Measurements from ENCODE around the gene PDE1C. TPM values are rescaled to one million over a fixed set of nuclear protein-coding genes. Genes with fewer than 3 reads are reported as not detected.

PDE1C gene
- total and polyA plus RNA-seq, 2 of the 4 experiments (the other 2 are of a cell fraction), result 14.2 to 61.5 TPM

- H4K20me1 ChIP-seq (ENCODE audit: insufficient read depth, low read length), result no peaks in the 10 kb centered on the region
- H2BK20ac ChIP-seq (ENCODE audit: low read depth, low read length), result no peak overlapping the region
- no peaks in the 10 kb centered on the region for H3K4me1 ChIP-seq (ENCODE audit: control insufficient read depth, insufficient read depth, low read length)
- ChIA-PET POLR2A (ENCODE audit: unreplicated experiment) (no interaction called here), CTCF (no interaction called here)
- no peak overlapping the region for H3K23ac ChIP-seq (ENCODE audit: low read depth, low read length)
- no peak overlapping the region for H2AK5ac ChIP-seq (ENCODE audit: low read depth, low read length)
- H3K4ac ChIP-seq (ENCODE audit: low read depth, low read length), result no peak overlapping the region
- no peak overlapping the region for H2BK5ac ChIP-seq (ENCODE audit: low read depth, low read length, poor library complexity, severe bottlenecking)
- no peak overlapping the region for H2BK15ac ChIP-seq (ENCODE audit: low read depth, low read length)
- BruUV-seq (replicated peaks), result no TSS peak
- H3K79me1 ChIP-seq (ENCODE audit: low read depth in 1 of 2, low read length in 2 of 2), result no peaks in the 10 kb centered on the region
- H3K27me3 ChIP-seq (ENCODE audit: control insufficient read depth, insufficient read depth, low read length), result no peaks in the 10 kb centered on the region
- H4K5ac ChIP-seq (ENCODE audit: low read depth, low read length), result no peak overlapping the region
- no peak overlapping the region for H3K18ac ChIP-seq (ENCODE audit: low read depth, low read length)
- no peak overlapping the region for H4K8ac ChIP-seq (ENCODE audit: low read depth in 2 of 2, low read length in 2 of 2)
- H2AFZ ChIP-seq (replicated peaks; ENCODE audit: low read length, poor library complexity), result no peak overlapping the region
- H3K36me3 ChIP-seq (ENCODE audit: control insufficient read depth, insufficient read depth, low read length), result no peaks in the 10 kb centered on the region
- H3K56ac ChIP-seq (ENCODE audit: extremely low read depth, insufficient read depth, low read length), result no peak overlapping the region
- no peak overlapping the region for H3K4me2 ChIP-seq (ENCODE audit: low read depth, low read length)
- no CpG with 5 or more reads among the region's 8 CpGs for WGBS, 2 experiments (ENCODE audit: extremely low coverage in 2 of 2, insufficient read length in 1 of 2)
- H3K9ac ChIP-seq (ENCODE audit: low read depth, low read length), result no peak overlapping the region
- no peak overlapping the region for H3K14ac ChIP-seq (replicated peaks; ENCODE audit: low read depth, low read length)
- no peak overlapping the region for H2AK9ac ChIP-seq (replicated peaks; ENCODE audit: low read depth, low read length, poor library complexity)
- intact Hi-C loops (cut with micrococcal nuclease) (no loop called here), dilution Hi-C loops (cut with HindIII; ENCODE audit: low sequenced_read_pairs, unreplicated experiment) (no loop called here), in situ Hi-C loops (cut with MboI; ENCODE audit: low sequenced_read_pairs) (no loop called here)
- no peak overlapping the region for H3K27ac ChIP-seq (ENCODE audit: insufficient read depth, low read length)
- no peak overlapping the region for H3K4me3 ChIP-seq (ENCODE audit: insufficient read depth, low read depth, low read length)
- TF ChIP-seq RAD21 (IDR thresholded peaks at IDR 0.05; ENCODE audit: low read length), result no peak
- TF ChIP-seq RFX5 (IDR thresholded peaks at IDR 0.05; ENCODE audit: low read depth, low read length), result no peak
- TF ChIP-seq RCOR1 (IDR thresholded peaks at IDR 0.05; ENCODE audit: insufficient replicate concordance, low read length), result no peak
- no peak for TF ChIP-seq BHLHE40 (IDR thresholded peaks at IDR 0.05; ENCODE audit: low read depth, low read length)
- TF ChIP-seq, protein P1, sequence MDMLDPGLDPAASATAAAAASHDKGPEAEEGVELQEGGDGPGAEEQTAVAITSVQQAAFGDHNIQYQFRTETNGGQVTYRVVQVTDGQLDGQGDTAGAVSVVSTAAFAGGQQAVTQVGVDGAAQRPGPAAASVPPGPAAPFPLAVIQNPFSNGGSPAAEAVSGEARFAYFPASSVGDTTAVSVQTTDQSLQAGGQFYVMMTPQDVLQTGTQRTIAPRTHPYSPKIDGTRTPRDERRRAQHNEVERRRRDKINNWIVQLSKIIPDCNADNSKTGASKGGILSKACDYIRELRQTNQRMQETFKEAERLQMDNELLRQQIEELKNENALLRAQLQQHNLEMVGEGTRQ (IDR thresholded peaks at IDR 0.05; ENCODE audit: low read depth, low read length), result no peak
- TF ChIP-seq MXI1 (IDR thresholded peaks at IDR 0.05; ENCODE audit: borderline replicate concordance, low read depth, low read length), result no peak
- TF ChIP-seq MAZ (IDR thresholded peaks at IDR 0.05; ENCODE audit: borderline replicate concordance, low read depth, low read length), result no peak
- no peak for TF ChIP-seq CTCF (conservative IDR thresholded peaks at IDR 0.05; ENCODE audit: low read depth, low read length)
- no peak for TF ChIP-seq NFE2L2 (IDR thresholded peaks at IDR 0.05; ENCODE audit: low read depth, low read length)
- no peak overlapping the region for H4K91ac ChIP-seq (ENCODE audit: insufficient read depth, low read depth, low read length)
- no peaks in the 10 kb centered on the region for H3K9me1 ChIP-seq (ENCODE audit: insufficient read depth, low read length)
- no peak overlapping the region for H2BK120ac ChIP-seq (ENCODE audit: low read depth, low read length)
- DNase-seq (no peak), ATAC-seq (ENCODE audit: low read depth) (no peak)
- H3K9me3 ChIP-seq (ENCODE audit: control insufficient read depth, insufficient read depth, low read length), result no peaks in the 10 kb centered on the region
These were observed 349.8 kb downstream of the PDE1C start for GRCh38 chr7:31720366-31720765.

Measured in IMR-90 (cell line).